ENCODE data around the gene C1RL. TPM values are rescaled to one million over a fixed set of nuclear protein-coding genes. Genes with fewer than 3 reads are reported as not detected.
A peak's percentile ranks its signal among the peaks of the same experiment; 100 is the strongest.

The C1RL gene
- total RNA-seq, 1 experiment from 2014 or later = 49.8 TPM

DNA sequence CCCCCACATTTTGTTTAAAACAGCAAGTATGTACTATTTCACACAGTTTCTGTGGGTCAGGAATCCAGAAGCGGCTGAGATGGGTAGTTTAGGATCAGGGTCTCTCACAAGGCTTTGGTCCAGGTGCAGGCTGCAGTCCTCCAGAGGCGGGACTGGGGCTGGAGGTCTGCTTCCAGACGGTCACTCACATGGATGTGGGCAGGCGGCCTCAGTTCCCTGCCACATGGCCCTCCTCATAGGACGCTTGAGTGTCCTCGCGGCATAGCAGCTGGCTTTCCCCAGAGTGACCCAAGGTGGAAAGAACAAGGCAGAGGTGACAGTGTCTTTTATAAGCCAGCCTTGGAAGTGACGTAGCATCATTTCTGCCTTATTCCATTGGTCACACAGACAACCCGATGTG is 7.9 kb upstream of the C1RL start:
- intact Hi-C loops (cut with micrococcal nuclease) = no loop called here
- POLR2A ChIA-PET = interaction anchor here (0.8 kb wide), 1 partner anchor 244 kb away, joined by 3 read pairs; the partner anchor contains the start of gene SPSB2
- Mint-ChIP-seq H3K4me1 (ENCODE audit: insufficient read depth, unreplicated experiment) (peaks cover 6% of the 10 kb centered on the region), H3K27me3 (ENCODE audit: insufficient read depth, unreplicated experiment) (no peaks in the 10 kb centered on the region), H3K9me3 (ENCODE audit: unreplicated experiment) (no peaks in the 10 kb centered on the region), H3K4me3 (ENCODE audit: unreplicated experiment) (no peak overlapping the region), H3K27ac (ENCODE audit: low read depth, unreplicated experiment) (no peak overlapping the region), H3K36me3 (ENCODE audit: insufficient read depth, unreplicated experiment) (peaks cover 36% of the 10 kb centered on the region)
- CTCF ChIA-PET = interaction anchor here (0.6 to 1.1 kb wide), 4 partner anchors 9 to 172 kb away, joined by 3 to 5 read pairs (median 3); no protein-coding TSS in a partner anchor
- BruUV-seq (replicated peaks) = no TSS peak
- DNase-seq (ENCODE audit: unreplicated experiment) = no peak
- TF ChIP-seq, protein P1, sequence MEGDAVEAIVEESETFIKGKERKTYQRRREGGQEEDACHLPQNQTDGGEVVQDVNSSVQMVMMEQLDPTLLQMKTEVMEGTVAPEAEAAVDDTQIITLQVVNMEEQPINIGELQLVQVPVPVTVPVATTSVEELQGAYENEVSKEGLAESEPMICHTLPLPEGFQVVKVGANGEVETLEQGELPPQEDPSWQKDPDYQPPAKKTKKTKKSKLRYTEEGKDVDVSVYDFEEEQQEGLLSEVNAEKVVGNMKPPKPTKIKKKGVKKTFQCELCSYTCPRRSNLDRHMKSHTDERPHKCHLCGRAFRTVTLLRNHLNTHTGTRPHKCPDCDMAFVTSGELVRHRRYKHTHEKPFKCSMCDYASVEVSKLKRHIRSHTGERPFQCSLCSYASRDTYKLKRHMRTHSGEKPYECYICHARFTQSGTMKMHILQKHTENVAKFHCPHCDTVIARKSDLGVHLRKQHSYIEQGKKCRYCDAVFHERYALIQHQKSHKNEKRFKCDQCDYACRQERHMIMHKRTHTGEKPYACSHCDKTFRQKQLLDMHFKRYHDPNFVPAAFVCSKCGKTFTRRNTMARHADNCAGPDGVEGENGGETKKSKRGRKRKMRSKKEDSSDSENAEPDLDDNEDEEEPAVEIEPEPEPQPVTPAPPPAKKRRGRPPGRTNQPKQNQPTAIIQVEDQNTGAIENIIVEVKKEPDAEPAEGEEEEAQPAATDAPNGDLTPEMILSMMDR (IDR thresholded peaks at IDR 0.05; ENCODE audit: unreplicated experiment) = no peak

GRCh38 chr12:7116196-7116595 is 7.2 kb upstream of the C1RL start:
- CTCF ChIA-PET = interaction anchor here (0.6 to 1.5 kb wide), 3 partner anchors 28 to 345 kb away, joined by 5 to 6 read pairs (median 5); no protein-coding TSS in a partner anchor
- no peaks in the 10 kb centered on the region for H3K9me3 Mint-ChIP-seq (ENCODE audit: unreplicated experiment)
- H3K36me3 Mint-ChIP-seq (ENCODE audit: insufficient read depth, unreplicated experiment) = peaks cover 36% of the 10 kb centered on the region
- no peak for DNase-seq (ENCODE audit: unreplicated experiment)
- H3K4me3 Mint-ChIP-seq (ENCODE audit: unreplicated experiment) = no peak overlapping the region
- POLR2A ChIA-PET = no interaction called here
- TF ChIP-seq, protein P1 (IDR thresholded peaks at IDR 0.05; ENCODE audit: unreplicated experiment) = no peak
- peak overlapping the region; percentile 9 for H3K27ac Mint-ChIP-seq (ENCODE audit: low read depth, unreplicated experiment)
- BruUV-seq (replicated peaks) = no TSS peak
- H3K4me1 Mint-ChIP-seq (ENCODE audit: insufficient read depth, unreplicated experiment) = peaks cover 6% of the 10 kb centered on the region
- H3K27me3 Mint-ChIP-seq (ENCODE audit: insufficient read depth, unreplicated experiment) = no peaks in the 10 kb centered on the region
- intact Hi-C loops (cut with micrococcal nuclease) = no loop called here

DNA sequence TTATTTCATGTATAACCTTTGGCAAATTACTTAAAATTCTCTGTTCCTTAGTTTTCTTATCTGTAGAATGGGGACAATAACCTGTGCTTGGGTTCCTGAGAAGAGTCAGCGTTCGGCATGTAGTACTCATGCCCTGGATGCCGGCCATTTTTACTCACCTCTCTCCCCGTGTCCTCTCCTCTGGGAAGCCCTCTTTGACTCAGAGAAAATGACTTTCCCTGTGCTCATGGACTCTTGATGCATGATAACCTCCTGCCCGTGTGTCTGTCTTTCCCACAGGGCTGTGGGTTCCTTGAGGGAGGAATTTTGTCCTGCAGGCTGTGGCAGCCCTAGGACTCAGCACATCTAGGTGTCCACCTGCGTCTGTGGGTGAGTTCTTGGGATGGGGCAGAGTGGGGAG is 5.8 kb upstream of the C1RL start:
- TF ChIP-seq, protein P1 (IDR thresholded peaks at IDR 0.05; ENCODE audit: unreplicated experiment) = no peak
- no peak overlapping the region for H3K4me3 Mint-ChIP-seq (ENCODE audit: unreplicated experiment)
- peaks cover 40% of the 10 kb centered on the region for H3K36me3 Mint-ChIP-seq (ENCODE audit: insufficient read depth, unreplicated experiment)
- no peak overlapping the region for H3K27ac Mint-ChIP-seq (ENCODE audit: low read depth, unreplicated experiment)
- H3K27me3 Mint-ChIP-seq (ENCODE audit: insufficient read depth, unreplicated experiment) = no peaks in the 10 kb centered on the region
- peaks cover 8% of the 10 kb centered on the region for H3K4me1 Mint-ChIP-seq (ENCODE audit: insufficient read depth, unreplicated experiment)
- no TSS peak for BruUV-seq (replicated peaks)
- POLR2A ChIA-PET = no interaction called here
- intact Hi-C loops (cut with micrococcal nuclease) = no loop called here
- CTCF ChIA-PET = interaction anchor here (8.3 kb wide), 1 partner anchor 57 kb away, joined by 123 read pairs; the partner anchor contains the start of gene C1S
- DNase-seq (ENCODE audit: unreplicated experiment) = no peak
- no peaks in the 10 kb centered on the region for H3K9me3 Mint-ChIP-seq (ENCODE audit: unreplicated experiment)

DNA sequence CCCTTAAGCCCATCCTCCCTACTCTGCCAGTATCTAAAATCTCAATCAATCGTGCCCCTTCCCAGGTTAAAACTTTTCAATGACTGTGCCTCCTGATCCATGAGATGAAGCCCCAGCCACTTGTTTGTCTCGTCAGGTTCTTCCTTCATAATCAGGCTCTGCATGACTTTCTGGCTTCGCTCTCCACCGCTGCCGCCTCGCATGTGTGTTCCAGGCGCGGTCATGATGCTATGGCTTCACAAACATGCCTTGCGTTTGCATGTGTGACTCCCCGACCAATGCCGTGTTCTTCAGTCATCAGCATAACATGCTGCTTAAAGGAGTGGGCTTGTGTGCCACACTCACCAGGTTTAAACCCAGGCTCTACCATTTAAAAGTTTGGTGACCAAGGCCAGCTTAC is 5.0 kb upstream of the C1RL start:
- no peaks in the 10 kb centered on the region for H3K27me3 Mint-ChIP-seq (ENCODE audit: insufficient read depth, unreplicated experiment)
- intact Hi-C loops (cut with micrococcal nuclease) = no loop called here
- ChIA-PET CTCF (interaction anchor here (0.6 to 8.3 kb wide), 23 partner anchors 8 to 245 kb away, joined by 3 to 123 read pairs (median 5); partner anchors contain the start of genes C12orf57, C1S, PEX5 and RNU7-1), POLR2A (interaction anchor here (1.1 to 3.3 kb wide), 5 partner anchors 18 to 152 kb away, joined by 3 to 15 read pairs (median 5); partner anchors contain the start of genes C1R and C1S)
- no TSS peak for BruUV-seq (replicated peaks)
- H3K4me1 Mint-ChIP-seq (ENCODE audit: insufficient read depth, unreplicated experiment) = peaks cover 15% of the 10 kb centered on the region
- H3K9me3 Mint-ChIP-seq (ENCODE audit: unreplicated experiment) = no peaks in the 10 kb centered on the region
- no peak overlapping the region for H3K27ac Mint-ChIP-seq (ENCODE audit: low read depth, unreplicated experiment)
- TF ChIP-seq, protein P1 (IDR thresholded peaks at IDR 0.05; ENCODE audit: unreplicated experiment) = no peak
- no peak for DNase-seq (ENCODE audit: unreplicated experiment)
- peaks cover 40% of the 10 kb centered on the region for H3K36me3 Mint-ChIP-seq (ENCODE audit: insufficient read depth, unreplicated experiment)
- H3K4me3 Mint-ChIP-seq (ENCODE audit: unreplicated experiment) = no peak overlapping the region

All from MCF 10A (cell line).